Stimulated activated CD4-positive, alpha-beta T cell treated with anti-CD3 and anti-CD28 coated beads, TNF-alpha, amount 100 ng/mL, for 1 hour (primary cell): ENCODE data around the gene SLC7A8.
"Not testable (repeated sequence)": the region's sequence is repeated elsewhere in the genome, so short reads cannot be mapped to it uniquely, and the experiment has no call there.

Experiments
- DNase-seq, 3 donors: peaks; one replicate each; pipeline ENCODE4 v3.0.0-alpha.2; 2020; ENCODE audit warnings: low read depth in 3 of 3, low spot score in 1 of 3

Gene SLC7A8

DNA sequence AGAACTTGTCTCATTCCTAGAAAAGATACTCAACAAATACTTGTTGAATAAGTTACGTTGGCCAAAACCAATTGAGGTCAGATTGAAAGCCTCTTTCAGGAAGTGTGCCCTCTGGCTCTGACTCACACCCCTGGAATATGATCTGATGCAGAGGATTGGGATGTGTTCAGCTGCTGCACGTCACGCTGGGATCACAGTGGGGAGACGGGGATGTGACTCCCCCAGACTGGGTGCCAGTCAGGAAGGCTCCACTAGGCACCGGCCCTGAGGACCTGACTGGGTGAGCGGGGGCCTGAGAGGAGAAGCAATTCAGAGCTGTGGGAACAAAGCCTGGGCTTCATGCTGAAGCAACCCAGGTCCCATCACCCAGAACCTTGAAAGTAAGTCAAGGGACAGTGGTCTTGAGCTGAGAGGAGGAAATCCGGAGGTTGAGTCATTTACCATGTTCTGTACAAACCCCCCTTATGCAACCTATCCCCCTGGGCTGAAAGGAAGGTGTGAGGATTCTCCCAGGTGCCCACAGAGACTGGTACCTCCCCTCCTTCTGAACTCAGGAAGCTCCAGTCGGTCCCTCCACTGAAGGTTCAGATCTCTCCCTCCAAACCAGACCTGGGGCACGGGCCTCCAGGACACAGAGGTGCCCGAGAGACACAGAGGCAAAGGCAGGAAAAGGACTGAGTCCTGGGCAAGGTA is 68.3 kb downstream of the SLC7A8 start:
- DNase-seq, result no peak

DNA sequence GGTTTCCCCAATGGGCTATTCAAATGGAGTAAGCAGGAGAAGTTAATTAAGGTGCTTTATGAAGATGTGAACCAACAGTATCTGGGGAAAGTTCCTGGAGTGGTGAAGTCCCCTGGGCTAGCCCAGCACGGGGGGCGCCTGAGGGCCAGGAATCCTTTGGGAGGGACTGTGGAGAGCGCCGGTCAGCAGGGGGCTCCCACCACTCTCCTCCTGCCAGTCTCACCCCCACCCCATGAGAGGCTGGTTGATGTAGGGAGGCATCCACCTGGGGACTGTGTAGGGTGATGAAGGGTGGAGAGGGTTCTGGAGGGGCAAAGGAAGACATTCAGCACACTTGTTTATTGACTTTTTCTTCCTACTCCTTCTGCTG is 68.8 kb downstream of the SLC7A8 start:
- DNase-seq, result no peak

DNA sequence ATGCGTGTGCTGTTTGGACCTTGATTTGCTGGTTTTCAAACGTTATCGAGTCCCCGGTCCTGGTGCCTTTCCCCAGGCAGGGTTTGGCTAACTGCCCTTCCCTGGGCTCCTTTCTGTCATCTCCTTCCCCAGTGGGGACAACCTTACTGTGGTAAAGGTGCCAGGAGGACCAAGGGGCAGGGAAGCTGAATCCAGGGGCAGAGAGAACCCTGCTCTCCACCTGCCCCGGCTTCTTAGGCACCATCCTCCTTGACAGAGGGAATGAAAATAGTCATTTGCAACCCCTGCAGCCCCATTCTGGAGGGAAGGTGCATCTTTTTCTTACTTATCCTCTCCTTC is 69.4 kb downstream of the SLC7A8 start:
- DNase-seq, result no peak

DNA sequence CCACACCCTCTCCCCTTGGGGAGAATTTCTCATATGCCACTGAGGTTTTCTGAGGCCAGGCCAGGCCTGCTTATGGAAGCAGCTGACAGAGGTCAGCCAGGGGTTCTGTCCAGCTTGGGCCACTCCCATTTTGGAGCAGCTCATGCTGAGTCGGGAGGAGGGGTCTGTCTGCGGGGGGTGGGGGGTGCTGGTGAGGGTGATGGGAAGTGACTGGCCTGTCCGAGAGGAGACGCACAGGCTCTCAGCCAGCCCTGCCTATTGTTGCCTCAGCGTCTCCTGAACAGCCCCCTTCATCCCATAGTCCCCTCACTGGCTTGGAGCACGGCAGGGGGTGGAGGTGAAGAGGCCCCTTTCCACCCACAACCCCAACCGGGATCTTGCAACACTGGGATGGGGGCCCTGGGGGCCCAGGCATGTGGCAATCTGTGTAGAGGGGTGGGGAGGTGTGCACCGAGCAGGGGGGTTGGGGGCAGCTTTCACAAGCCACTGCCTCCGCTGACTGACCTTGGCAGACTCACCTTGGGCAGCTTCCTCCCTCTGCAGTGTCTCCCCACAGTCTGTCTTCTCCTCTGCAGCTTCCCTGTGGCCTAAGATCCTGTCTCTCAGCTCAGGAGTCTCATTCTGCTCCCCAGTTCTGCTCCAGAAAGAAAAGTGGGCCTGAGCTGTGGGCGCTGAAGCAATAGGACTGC is 69.9 kb downstream of the SLC7A8 start:
- no peak for DNase-seq

DNA sequence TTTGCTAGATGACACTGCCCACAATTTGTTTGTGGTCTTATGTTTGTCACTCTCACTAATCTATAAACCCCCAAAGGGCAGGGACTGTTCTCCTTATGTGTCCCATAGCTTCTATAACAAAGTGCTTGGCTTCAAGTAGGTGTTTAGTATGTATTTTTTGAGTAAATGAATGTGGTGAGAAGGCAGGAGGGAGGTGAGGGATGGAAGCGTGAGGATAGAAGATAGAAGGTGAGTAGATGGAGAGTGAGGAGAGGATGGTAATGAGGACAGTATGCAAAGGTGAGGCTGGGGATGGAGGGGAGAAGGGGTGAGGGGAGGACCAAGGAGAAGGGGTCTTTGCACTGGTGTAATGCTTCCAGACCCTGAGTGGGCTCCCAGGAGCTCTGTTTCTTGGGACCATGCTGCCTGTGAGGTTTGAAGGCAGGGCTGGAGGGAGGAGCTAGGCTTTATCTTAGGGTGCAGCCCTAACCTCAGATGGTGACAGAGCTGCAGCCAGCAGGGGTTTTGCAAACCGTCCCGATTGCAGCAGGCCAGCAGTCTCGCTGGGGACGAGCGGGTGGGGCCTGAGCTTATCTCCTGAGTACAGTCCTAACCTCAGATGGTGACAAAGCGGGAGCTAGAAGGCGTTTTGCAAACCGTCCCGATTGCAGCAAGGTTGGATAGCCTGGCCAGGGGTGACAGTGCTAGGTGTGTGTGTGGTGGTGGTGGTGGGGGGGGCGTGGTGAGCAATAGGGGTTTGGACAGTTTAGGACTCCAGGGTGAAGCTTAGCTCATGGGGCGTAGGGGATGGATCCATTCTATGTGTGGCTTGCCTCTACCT is 70.9 kb downstream of the SLC7A8 start:
- DNase-seq, result no peak

DNA sequence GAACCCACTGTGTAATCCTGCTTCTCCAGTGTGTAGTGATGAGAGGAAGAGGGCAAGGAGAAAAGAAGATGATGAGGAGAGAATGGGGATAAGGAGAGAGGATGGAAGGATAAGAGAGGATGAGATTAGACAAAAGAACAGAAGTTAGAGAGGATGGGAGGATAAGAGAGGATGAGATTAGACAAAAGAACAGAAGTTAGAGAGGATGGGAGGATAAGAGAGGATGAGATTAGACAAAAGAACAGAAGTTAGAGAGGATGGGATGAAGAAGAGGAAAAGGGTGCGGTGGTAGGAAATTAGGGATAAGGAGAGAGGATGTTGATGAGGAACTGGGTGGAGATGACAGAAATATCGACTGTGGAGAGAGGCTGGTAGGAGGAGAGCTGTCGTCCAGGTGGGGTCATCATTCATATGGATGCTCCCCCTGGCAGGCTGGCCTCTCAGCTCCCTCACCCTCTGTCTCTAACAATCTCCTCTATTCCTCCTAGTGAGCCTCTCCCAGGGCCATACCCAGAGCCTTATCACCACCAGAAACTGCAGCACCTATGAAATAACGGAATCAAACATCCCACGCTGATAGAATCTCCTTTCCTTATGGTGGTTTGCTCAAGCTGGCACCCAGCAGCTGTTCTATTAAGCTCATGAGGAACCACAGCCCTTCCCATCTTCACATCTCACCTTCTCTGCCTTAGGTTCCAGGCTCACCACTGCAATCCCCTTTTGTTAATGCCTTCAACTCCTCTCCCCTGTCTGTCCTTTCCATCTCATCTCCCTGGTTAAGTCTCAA is 72.7 kb downstream of the SLC7A8 start:
- DNase-seq, result no peak

DNA sequence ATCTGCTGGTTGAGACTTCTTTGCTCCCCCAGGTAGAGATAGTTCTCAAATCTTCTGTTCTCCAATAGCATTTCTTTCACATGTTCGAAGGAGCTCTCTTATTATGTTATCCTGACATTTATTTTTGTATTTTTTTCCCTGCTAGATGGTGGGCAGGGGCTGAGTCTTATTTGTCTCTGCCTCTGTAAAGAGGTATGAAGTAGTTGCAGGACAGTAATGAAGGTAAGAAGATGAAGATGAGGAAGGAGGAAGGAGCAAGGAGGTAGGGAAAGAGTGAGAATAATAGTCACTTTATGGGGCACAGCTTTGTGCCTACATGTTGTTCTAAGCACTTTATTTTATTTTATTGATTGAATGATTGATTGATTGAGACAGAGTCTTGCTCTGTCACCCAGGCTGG is 73.7 kb downstream of the SLC7A8 start:
- no peak for DNase-seq

DNA sequence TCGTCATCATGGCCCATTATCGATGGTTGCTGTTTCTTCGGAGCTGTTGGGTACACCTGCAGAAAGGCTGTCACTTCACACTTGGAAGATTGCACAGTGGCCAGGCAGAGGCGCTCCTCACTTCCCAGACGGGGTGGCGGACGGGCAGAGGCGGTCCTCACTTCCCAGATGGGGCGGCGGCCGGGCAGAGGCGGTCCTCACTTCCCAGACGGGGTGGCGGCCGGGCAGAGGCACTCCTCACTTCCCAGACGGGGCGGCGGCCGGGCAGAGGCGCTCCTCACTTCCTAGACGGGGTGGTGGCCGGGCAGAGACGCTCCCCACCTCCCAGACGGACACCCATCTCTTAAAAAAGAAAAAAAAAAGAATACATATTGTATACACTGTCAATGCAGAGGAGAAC is 75.3 kb downstream of the SLC7A8 start:
- not testable (repeated sequence) for DNase-seq

DNA sequence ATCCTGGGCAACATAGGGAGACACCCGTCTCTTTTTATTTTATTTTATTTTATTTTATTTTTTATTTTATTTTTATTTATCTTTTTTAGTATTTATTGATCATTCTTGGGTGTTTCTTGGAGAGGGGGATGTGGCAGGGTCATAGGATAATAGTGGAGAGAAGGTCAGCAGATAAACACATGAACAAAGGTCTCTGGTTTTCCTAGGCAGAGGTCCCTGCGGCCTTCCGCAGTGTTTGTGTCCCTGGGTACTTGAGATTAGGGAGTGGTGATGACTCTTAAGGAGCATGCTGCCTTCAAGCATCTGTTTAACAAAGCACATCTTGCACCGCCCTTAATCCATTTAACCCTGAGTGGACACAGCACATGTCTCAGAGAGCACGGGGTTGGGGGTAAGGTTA is 75.8 kb downstream of the SLC7A8 start:
- not testable (repeated sequence) for DNase-seq

DNA sequence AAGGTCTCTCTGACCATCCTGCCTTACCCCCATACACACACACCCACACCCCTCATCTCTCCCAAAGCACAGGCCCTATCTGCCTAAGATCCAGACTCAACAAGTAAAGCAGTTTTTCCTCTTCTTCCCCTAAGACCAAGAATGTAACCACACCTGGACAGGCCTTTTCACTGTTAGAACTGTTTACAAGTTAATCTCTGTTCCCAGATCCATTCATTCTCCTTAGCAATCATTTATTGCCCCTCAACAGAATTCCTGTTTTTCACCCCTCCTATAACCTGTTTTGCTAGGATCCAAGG is 76.8 kb downstream of the SLC7A8 start:
- no peak for DNase-seq

DNA sequence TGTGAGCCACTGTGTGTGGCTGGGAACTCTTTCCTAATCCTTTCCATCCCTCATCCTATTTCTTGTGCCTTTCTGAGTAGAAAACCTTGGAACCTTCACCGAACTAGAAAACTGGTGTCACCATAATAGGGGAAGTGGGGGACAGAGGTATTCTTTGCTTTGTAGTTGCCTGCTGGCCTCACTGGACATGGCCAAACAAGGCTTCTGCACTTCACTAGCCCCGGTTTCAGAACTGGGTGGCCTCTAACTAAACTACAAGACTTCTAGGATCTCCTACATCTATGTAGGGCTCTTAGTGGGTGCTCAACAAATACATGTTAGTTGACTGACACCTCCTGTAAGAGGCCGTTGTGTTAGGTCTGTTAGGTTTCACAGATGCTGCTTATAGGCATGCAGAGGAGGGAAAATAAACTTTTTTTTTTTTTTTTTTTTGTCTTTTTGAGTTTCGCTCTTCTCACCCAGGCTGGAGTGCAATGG is 78.1 kb downstream of the SLC7A8 start:
- DNase-seq, result no peak

DNA sequence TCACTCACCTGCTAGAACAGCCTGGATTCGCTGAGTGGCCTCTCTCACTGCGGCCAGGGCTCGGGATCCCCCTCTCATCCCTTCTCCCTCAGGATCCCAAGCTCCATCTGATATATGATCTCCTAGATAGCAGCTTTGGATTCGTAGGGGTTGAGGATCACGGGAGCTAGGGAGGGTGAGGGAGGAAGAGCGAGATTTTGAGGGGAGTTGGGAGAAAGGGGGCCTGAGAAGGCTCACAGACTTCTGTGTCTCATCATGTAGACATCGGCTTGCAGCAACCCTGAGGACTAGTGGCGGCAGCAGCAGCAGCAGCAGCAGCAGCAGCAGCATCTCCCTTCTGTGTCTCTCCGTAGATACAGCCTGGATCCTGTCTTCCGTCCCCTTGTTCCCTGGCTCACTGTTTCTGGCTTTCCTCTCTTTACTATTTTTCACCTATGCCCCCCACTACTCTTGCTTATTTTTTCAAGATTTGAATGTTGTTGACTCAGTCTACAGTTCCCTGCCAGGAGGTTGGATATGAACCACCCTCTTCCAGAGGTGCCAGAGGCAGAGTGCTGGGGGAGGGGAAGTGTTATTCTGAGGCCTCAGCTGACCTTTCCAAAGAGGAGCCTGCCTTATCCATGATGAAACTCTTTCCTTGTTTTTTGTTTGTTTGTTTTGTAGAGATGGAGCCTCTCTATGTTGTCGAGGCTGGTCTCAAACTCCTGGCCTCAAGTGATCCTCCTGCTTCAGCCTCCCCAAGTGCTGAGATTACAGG is 78.7 kb downstream of the SLC7A8 start, which contains the start of gene CIROP:
Gene CIROP (minus strand): TSS at position 399 of the 757 bp plus-strand sequence. CDS start 69 bp downstream, at position 330.
- no peak for DNase-seq

DNA sequence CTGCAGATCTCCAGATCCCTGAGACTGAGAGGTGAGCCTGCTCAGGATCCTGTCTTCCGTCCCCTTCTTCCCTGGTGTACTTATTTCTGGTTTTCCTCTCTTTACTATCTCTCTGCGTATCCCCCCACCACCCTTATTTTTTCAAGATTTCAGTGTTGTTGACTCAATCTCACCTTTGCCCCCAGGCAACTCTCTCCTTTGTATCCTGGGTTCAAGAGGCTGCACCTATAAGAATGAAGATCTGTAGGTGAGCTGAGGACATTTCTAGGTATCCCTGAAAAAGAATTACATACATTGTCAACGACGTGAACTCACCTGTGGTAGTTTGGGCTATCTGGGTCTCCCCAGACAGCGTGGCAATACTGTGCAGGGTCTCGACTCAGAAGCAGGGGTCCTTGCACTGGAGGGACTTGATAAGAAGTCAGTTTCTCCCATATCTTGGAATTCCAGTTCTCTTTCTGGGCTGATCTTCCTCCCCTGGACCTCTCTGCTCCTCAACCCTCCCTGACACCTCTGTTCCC is 79.3 kb downstream of the SLC7A8 start:
- DNase-seq, result no peak

DNA sequence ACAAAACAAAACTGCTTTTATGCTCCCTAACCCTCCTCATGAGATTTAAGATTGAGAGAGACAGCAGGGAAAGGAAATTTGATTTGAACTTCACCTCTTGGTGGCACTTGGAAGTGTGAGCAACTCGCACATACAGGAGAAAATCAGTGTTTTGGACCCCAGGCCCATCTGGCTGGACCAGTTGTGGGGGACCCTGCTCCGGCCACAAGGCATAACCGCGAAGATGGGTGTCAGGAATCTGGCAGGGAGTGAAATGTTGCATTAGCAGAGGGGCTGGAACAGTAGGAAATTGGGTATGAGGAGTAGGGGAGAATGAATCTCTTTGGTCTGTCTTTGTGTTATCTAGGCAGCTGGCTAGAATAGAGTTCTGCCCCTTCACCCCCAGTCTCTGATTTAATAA is 79.9 kb downstream of the SLC7A8 start:
- DNase-seq, result no peak

DNA sequence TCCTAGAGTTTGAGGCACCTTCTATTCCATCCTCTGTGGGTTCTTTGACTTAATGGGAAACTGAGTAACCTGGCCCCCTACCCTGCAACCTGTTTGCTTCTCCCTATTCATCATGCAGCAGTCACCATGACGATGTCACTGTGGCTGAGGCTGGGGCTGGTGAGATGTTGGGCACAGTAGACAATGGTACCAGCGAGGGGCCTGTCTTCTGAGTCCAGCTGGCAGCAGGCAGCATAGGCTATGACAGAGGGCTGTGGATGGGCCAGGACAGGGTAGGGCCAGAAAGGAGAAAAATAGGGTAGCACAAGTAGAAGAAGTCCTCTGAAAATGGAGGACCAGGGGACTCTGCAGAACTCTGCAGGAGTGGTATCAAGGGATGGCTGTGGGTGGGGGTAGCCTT is 80.7 kb downstream of the SLC7A8 start:
- DNase-seq, result no peak

DNA sequence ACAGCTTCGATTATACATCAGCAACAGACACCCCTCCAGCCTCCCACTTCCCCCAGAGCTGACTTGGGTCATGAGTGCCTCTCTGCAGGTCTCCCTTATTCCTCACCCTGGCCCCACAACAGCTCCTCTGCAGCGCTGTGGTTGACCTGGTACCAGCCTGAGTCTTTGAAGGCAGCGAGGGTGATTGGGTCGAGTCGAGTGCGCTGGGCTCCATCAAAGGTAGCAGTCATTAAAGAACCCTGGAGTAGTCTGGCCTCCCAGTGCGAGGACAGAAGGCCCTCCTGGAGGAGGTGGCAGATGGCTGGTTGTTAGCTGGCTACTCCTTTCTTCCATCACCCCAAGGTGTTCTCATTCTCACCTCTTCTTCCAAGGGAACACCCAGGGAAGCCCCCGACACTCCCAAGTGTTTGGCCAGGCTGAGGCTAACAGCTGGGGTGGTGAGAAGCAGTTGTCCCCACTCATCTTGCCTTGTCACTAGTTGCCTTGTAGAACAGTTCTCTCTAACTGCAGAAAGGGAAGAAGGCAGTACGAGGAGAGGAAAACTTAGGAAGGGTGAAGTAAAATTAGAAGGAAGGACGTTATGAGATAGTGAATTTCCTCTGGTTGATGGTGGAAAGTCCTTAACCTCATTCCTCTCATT is 81.4 kb downstream of the SLC7A8 start:
- no peak for DNase-seq

DNA sequence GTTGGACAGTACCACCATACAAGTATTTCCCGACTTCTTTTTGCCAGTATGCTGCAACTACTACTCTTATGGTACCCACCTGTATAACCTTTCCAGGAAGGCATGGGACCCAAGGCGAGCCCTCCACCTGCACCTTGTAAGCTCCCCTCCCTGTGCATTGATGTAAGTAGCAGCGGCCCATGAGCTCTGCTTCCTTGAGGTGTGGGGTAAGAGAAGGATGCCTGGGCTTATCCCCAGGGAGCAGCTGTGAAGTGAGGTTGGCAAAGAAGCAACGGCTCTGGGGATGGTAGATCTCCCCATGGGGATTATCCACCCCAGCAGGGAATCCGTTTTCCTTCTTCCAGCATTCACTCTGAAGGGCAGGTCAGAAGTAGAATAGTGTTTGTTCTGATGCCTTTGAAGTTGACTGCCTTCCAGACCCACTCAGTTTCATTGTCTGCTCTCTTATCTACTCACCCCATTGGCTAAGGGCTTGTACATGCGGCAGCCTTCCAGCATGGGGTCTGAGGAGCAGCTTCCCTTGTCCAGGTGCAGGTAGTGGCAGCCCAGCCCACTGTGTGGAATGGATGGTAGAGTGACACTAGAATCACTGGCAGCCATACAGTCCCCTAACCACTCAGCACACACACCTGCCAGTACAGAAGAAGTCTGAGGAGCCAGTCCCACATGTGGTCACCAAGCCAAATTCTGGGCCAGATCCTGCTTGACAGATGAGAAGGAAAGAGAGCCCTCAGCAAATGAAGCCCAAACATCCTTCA is 82.1 kb downstream of the SLC7A8 start:
- no peak for DNase-seq

DNA sequence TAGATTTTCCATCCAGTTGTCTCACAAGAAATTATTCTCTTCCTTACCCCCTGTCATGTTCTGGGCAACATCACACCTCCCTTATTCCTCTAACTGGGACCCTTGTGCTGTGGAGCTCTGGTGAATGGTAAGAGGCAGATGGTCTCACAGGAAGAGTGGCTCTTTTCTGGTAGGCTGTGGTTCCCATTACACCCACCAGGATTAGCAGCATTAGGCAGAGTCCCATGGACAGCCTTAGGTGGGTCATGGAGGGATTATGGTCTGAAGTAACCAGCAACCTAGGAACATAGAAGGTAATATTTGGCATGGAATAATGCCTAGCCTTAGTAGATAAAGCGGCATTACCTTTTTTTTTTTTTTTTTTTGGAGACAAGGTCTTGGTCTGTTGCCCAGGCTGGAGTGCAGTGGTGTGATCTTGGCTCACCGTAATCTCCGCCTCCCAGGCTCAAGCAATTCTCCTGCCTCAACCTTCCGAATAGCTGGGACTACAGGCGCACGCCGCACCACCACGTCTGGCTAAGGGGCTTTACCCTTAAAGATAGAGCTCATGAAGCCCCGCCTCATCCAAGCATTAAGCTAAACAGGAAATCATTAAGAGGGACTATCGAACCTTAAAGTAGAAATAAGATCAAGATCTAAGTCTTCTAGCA is 84.1 kb downstream of the SLC7A8 start:
- no peak for DNase-seq

DNA sequence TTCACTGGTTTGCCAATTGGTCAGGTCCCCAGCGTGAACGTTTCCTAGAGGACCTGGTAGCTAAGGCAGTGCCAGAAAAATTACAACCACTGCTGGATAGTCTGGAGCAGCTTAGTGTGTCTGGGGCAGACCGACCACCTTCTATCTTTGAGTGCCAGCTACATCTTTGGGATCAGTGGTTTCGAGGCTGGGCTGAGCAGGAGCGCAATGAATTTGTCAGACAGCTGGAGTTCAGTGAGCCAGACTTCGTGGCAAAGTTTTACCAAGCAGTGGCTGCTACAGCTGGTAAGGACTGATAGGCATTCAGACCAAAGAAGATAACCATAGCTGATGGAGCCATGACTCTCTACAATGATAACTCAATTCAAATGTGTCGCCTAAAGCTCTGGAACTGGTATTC is 85.7 kb downstream of the SLC7A8 start:
- DNase-seq, result no peak
